Spleen (tissue), 11 donors: Measurements from ENCODE around the gene AFAP1L1. TPM values are rescaled to one million over a fixed set of nuclear protein-coding genes. Genes with fewer than 3 reads are reported as not detected.

Source experiments
- DNase-seq: peaks from one replicate; pipeline ENCODE4 v3.0.0-alpha.2; 2020
- H3K27ac ChIP-seq, 8 donors: fragments of 200-600 bp; sonication (generic) in 7 of 8; 1 replicate in 4 of 8; 2 replicates in 4 of 8; pipeline versions ENCODE4 v1.5.0 to v1.8.0; 2016 to 2021; ENCODE audit warnings: inconsistent platforms in 4 of 8, mild to moderate bottlenecking in 4 of 8, moderate library complexity in 1 of 8
- H3K27me3 ChIP-seq, 7 donors: fragments of 200-600 bp; sonication (generic) in 6 of 7; replicated peaks in 1 of 7; 1 replicate in 4 of 7; 2 replicates in 3 of 7; pipeline versions ENCODE4 v1.5.0 to v1.8.0; 2016 to 2021; ENCODE audit warnings: inconsistent platforms in 3 of 7, mild to moderate bottlenecking in 1 of 7
- H3K36me3 ChIP-seq, 6 donors: fragments of 200-600 bp; sonication (generic) in 5 of 6; 1 replicate in 4 of 6; 2 replicates in 2 of 6; pipeline versions ENCODE4 v1.5.0 to v1.8.0; 2016 to 2021; ENCODE audit warnings: inconsistent platforms in 2 of 6
- H3K4me1 ChIP-seq, 6 donors: fragments of 200-600 bp; sonication (generic) in 5 of 6; 1 replicate in 3 of 6; 2 replicates in 3 of 6; pipeline versions ENCODE4 v1.5.0 to v1.8.0; 2016 to 2021; ENCODE audit warnings: inconsistent platforms in 3 of 6
- H3K4me3 ChIP-seq, 8 donors: fragments of 200-600 bp; sonication (generic) in 7 of 8; 1 replicate in 4 of 8; 2 replicates in 4 of 8; pipeline versions ENCODE4 v1.5.0 to v1.8.0; 2016 to 2021; ENCODE audit warnings: inconsistent platforms in 4 of 8, mild to moderate bottlenecking in 4 of 8, moderate library complexity in 2 of 8
- H3K9me3 ChIP-seq, 8 donors: fragments of 200-600 bp; sonication (generic) in 7 of 8; 1 replicate in 4 of 8; 2 replicates in 4 of 8; pipeline versions ENCODE4 v1.5.0 to v1.8.0; 2016 to 2021; ENCODE audit warnings: inconsistent platforms in 4 of 8
- CTCF ChIP-seq, 11 experiments: fragments of 200-600 bp in 7 of 11; fragments of 450-650 bp in 4 of 11; sonication (generic) in 4 of 11; IDR thresholded peaks in 8 of 11; conservative IDR thresholded peaks in 3 of 11; 1 replicate in 7 of 11; 2 replicates in 4 of 11; pipeline versions ENCODE4 v1.4.0 to v1.8.0; 2016 to 2021; ENCODE audit warnings: antibody characterized with exemption in 11 of 11, inconsistent platforms in 4 of 11, mild to moderate bottlenecking in 1 of 11
- POLR2A ChIP-seq, 3 donors: fragments of 450-650 bp; IDR thresholded peaks; one replicate each; pipeline ENCODE4 v1.5.1; 2017; ENCODE audit warnings: antibody characterized with exemption in 3 of 3, mild to moderate bottlenecking in 1 of 3
- POLR2AphosphoS5 ChIP-seq, 3 donors: sonication (generic); formaldehyde crosslinking; IDR thresholded peaks; one replicate each; pipeline ENCODE4 v1.5.1; 2017; ENCODE audit warnings: antibody characterized with exemption in 3 of 3
- WGBS, 5 donors: extraction: QIAGEN DNeasy Blood & Tissue Kit in 3 of 5; methylation state at CpG; one replicate each; pipeline versions ENCODE4 v1.1.5 to v1.1.7; 2013 to 2018; 5-methylcytosine and 5-hydroxymethylcytosine counted together
- intact Hi-C: fragments of 100-400 bp; cut with DNase I; formaldehyde crosslinking; loops from one replicate; pipeline ENCODE4 v1.15.0; 2023; ENCODE audit warnings: low total_unique reads
- polyA plus RNA-seq, 3 donors: library from polyadenylated mRNA; stranded (reverse); fragments of 200-250 nt; gene quantifications; one replicate each; pipeline ENCODE4 v1.2.1, GENCODE V29; 2013
- total RNA-seq, 7 donors: library from RNA; depleted of rRNA in 3 of 7; stranded (reverse); fragments of >200 nt in 3 of 7; fragmentation: NEBNext Ultra II Directional in 4 of 7; extraction: Animal tissue kit (Norgen Biotek cat#: 25700) in 4 of 7; gene quantifications; one replicate each; pipeline versions ENCODE4 v1.1.0 to v1.2.1, GENCODE V29; 2016 to 2021
- donor health status: healthy with polysubstance abuse.
- donor health status: DM: no; HTN: no; CAD: no; lungs with moderate emphysema.
- donor health status: DM: no; HTN: no; CAD: no.
- donor health status: Bipolar disorder and iron deficiency.
- donor health status: healthy.
- donor health status: DM: no; HTN: no; CAD: no.
- donor health status: DM: yes; HTN: yes; CAD: no.

The AFAP1L1 gene
- total and polyA plus RNA-seq, 10 donors: 1.7 to 21.8 (median 10.3) TPM

- 90 to 95% (median 95%) methylated on average over 2 of the region's 2 CpGs for WGBS, 5 donors
- DNase-seq: no peak
- no peak overlapping the region for H3K4me3 ChIP-seq
- H3K27me3 ChIP-seq: no peaks in the 10 kb centered on the region
- intact Hi-C loops: no loop called here
- TF ChIP-seq CTCF (IDR thresholded peaks at IDR 0.05 in 8 of 11, conservative IDR thresholded peaks at IDR 0.05 in 3 of 11) (no peak), POLR2AphosphoS5 (IDR thresholded peaks at IDR 0.05) (no peak), POLR2A (IDR thresholded peaks at IDR 0.05) (no peak)
- peak overlapping the region in 7 of 8 donors; percentile 29 to 88 (median 76) for H3K27ac ChIP-seq
- peaks cover 0 to 28% (median 10%) of the 10 kb centered on the region in 6 donors for H3K36me3 ChIP-seq
- H3K9me3 ChIP-seq: no peaks in the 10 kb centered on the region
- H3K4me1 ChIP-seq: peaks cover 12 to 53% (median 35%) of the 10 kb centered on the region in 6 donors
Observed at GRCh38 chr5:149344151-149344550, 72.5 kb downstream of the AFAP1L1 start.

- Histone ChIP-seq H3K4me1 (peaks cover 12 to 55% (median 35%) of the 10 kb centered on the region in 6 donors), H3K4me3 (peak within 1 kb of the TSS; percentile 76 to 91 (median 82)), H3K27me3 (no peaks in the 10 kb centered on the region), H3K9me3 (no peaks in the 10 kb centered on the region), H3K27ac (peak within 1 kb of the TSS; percentile 66 to 88 (median 79)), H3K36me3 (peaks cover 0 to 32% (median 22%) of the 10 kb centered on the region in 6 donors)
- WGBS, 5 donors: 1 to 2% (median 1%) methylated on average over 44 to 54 of the region's 54 CpGs
- peak in 3 of 11 experiments; percentile 8 to 43 (median 8) for TF ChIP-seq CTCF (IDR thresholded peaks at IDR 0.05 in 8 of 11, conservative IDR thresholded peaks at IDR 0.05 in 3 of 11)
- TF ChIP-seq POLR2A (IDR thresholded peaks at IDR 0.05): peak in 1 of 3 donors; percentile 6
- peak; percentile 92 to 96 (median 96) for TF ChIP-seq POLR2AphosphoS5 (IDR thresholded peaks at IDR 0.05)
- intact Hi-C loops: no loop called here
- peak; percentile 96 for DNase-seq
Observed at GRCh38 chr5:149345147-149345891, 73.7 kb downstream of the AFAP1L1 start, which contains the start of gene GRPEL2. Gene GRPEL2 (plus strand): TSS chr5:149345499. CDS start chr5:149345540, 41 bp downstream.

- TF ChIP-seq POLR2A (IDR thresholded peaks at IDR 0.05) (no peak), CTCF (IDR thresholded peaks at IDR 0.05 in 8 of 11, conservative IDR thresholded peaks at IDR 0.05 in 3 of 11) (no peak), POLR2AphosphoS5 (IDR thresholded peaks at IDR 0.05) (no peak)
- H3K27me3 ChIP-seq: no peaks in the 10 kb centered on the region
- H3K9me3 ChIP-seq: no peaks in the 10 kb centered on the region
- H3K27ac ChIP-seq: peak overlapping the region; percentile 66 to 88 (median 79)
- peak overlapping the region; percentile 76 to 91 (median 82) for H3K4me3 ChIP-seq
- 1 to 3% (median 2%) methylated on average over 11 of the region's 11 CpGs for whole genome bisulfite sequencing, 5 donors
- intact Hi-C loops: no loop called here
- peaks cover 12 to 59% (median 35%) of the 10 kb centered on the region in 6 donors for H3K4me1 ChIP-seq
- peaks cover 0 to 37% (median 28%) of the 10 kb centered on the region in 6 donors for H3K36me3 ChIP-seq
- DNase-seq: no peak
Observed at GRCh38 chr5:149345892-149346222, 74.2 kb downstream of the AFAP1L1 start.

- Histone ChIP-seq H3K4me3 (no peak overlapping the region), H3K27me3 (no peaks in the 10 kb centered on the region), H3K9me3 (no peaks in the 10 kb centered on the region), H3K36me3 (peaks cover 0 to 63% (median 46%) of the 10 kb centered on the region in 6 donors), H3K27ac (peak overlapping the region in 4 of 8 donors; percentile 28 to 55 (median 44)), H3K4me1 (peaks cover 12 to 77% (median 35%) of the 10 kb centered on the region in 6 donors)
- intact Hi-C loops: no loop called here
- TF ChIP-seq CTCF (IDR thresholded peaks at IDR 0.05 in 8 of 11, conservative IDR thresholded peaks at IDR 0.05 in 3 of 11) (no peak), POLR2AphosphoS5 (IDR thresholded peaks at IDR 0.05) (no peak), POLR2A (IDR thresholded peaks at IDR 0.05) (no peak)
- DNase-seq: no peak
- 55 to 64% (median 58%) methylated on average over 1 of the region's 1 CpG for WGBS, 5 donors
Observed at GRCh38 chr5:149348518-149348917, 76.9 kb downstream of the AFAP1L1 start.
